ENCODE data around the gene SYNJ2.
"Not testable (repeated sequence)": the region's sequence is repeated elsewhere in the genome, so short reads cannot be mapped to it uniquely, and the experiment has no call there.

SYNJ2 gene

DNA sequence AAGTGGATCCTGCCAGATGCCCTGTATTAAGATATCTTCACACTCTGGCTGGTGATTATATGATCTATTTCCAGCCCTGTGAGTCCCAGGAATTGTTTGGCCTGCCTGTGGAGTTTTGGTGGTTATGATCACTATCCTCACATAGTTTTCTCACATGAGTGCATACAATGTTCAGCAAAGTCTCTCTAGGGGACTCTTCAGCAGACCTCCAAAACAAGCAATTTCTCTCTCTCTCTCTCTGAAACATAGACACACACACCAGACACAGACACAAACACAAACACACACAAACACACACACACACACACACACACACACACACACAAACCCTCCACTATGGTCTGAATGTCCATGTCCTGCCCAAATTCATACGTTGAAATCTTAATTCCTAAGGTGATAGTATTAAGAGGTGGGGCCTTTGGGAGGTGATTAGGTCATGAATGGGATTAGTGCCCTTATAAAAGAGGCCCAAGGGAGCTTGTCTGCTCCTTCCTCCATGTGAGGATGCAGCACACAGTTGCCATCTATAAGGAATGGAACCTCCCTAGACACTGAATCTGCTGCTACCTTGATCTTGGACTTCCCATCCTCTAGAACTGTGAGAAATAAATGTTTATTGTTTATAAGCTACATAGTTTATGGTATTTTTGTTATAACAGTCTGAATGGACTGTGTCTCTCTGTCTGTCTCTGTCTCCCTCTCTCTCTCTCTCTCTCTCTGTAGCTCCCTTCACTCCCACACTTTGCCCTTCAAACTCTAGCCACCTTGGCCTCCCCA lies 22.0 kb upstream of the SYNJ2 start:
- no peak for DNase-seq (ENCODE audit: low read depth)

DNA sequence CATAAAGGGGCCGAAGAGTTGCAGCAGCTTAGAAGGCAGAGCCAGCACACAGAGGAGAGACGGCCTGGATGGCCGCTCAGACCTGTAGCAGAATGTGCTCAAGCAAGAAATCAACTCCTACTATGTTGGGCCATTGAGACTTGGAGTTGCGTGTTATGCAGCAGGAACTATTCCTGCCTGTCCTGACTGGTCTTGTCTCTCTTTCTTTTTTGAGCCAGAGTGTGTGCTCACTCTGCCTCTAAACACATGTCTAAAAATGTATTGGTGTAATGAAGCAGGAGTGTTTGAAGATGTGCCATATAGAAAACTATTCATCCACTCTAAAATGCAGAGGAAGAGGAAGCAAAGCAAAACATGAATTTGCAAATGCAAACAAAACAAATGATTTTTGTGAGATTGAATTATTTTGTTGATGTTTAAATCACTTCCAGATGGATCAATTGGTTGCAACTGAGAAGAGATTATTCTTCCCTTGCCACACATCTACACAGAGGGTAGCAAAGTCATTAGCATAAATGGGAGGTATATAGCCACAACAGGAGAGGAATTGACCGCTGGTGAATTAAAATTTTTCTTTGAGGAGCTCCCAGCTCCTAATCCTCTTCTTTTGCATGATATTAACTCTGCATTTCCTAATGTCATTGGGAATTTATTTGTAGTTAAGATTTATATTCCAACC lies 20.4 kb upstream of the SYNJ2 start:
- no peak for DNase-seq (ENCODE audit: low read depth)

DNA sequence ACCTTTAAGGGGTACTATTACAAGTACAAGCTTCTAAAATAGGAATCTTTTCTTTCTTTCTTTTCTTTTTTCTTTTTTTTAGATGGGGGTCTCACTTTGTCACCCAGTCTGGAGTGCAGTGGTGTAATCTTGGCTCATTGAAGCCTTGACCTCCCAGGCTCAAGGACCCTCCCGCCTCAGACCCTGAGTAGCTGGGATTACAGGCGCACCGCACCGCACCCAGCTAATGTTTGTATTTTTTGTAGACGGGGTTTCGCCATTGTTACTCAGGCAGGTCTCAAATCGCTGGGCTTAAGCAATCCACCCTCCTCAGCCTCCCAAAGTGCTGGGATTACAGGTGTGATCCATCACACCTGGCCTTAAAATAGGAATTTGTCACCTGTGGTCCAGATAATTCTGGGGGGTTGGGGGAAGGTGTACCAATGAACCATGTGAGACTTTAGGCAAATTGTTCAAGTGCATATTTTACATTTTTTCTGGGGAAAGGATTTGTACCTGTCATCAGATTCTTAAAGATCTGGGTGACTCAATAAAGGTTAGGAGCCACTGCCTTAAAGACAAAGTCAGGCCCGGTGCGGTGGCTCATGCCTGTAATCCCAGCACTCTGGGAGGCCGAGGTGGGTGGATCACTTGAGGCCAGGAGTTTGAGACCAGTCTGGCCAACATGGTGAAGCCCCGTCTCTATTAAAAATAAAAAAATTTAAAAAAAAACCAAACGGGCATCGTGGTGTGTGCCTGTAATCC lies 19.7 kb upstream of the SYNJ2 start:
- no peak for DNase-seq (ENCODE audit: low read depth)

DNA sequence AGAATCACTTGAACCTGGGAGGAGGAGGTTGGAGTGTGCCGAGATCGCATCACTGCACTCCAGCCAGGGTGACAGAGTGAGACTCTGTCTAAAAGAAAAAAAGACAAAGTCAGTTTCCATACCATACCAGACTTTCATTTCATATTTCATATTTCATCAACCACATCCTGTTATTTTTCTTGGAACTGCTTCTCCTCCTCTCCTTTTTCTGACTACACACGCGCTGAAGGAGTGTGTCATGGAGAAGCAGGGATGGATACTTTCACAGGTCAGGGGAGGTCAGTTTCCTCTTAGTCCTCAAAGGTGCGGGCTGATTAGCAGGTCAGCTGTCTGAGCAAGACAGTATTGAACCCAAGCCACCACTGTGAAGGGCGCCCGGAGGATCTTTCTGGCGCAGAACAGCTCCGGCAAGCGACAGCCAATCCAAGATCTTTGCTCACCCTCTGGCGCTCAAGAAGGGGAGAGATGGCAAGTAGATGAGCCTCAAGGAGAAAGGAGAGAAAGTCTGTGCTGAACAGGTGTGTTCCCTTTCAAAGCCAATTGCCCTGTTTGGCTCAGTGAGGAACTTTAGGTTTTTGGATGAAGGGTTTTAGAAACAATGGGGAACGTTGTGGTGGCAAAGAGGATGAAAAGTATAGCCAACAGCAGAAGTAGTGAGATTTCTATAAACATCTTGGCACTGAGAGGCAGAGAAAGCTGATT lies 18.9 kb upstream of the SYNJ2 start:
- DNase-seq (ENCODE audit: low read depth), result no peak

DNA sequence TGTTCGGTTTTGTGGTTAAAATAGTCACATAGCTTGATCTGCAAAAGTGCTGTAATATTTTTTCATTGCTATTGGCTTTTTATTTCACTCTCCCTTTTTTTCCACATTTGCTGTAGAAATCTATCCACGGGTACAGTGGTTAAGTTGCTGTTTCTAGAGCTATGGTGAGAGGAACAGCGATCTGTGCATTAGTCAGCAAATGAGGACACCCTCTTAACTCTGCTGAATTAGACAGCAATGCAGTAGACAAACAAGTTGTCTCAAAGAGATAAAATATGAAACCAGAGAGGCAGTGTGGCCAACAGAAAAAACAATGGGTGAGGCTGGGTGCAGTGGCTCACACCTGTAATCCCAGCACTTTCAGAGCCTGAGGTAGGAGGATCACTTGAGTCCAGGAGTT lies 17.6 kb upstream of the SYNJ2 start:
- DNase-seq (ENCODE audit: low read depth), result no peak

DNA sequence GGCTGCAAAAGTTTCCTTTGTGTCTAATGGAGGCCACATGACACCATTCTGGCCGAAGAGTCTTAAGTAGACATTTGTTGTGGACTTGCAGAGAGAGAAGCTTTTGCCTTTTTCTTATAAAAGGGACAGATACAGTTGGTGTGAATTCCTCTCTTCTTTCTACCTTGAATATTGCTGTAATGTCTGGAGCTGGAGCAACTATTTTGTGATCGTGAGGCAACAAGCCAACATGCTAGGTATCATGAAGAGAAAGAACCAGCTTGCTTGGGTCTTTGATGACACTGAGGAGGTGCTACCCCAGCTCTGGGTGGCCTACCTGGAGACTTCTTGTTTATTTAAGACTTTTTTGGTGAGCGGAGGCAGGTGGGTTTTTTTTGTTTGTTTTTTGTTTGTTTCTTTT lies 16.3 kb upstream of the SYNJ2 start:
- DNase-seq (ENCODE audit: low read depth), result no peak

DNA sequence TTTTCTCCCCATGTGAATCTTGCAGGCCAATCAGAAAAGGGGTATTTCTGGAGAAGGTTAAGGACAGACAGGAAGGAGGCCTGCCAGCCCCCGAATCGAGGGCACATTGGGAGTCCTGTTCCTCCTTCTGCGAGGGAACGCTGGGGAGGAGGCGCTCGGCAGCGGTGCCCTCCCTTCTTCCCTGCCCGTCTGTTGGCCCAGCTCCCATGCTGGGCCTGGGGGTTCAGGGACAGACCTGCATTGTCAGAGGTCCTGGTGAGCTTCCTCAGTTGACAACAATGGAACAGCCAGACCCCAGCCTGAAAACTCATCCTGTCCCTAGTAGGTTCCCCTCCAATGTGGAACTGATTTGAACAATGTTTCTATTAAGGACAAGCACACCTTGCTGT lies 15.1 kb upstream of the SYNJ2 start:
- DNase-seq (ENCODE audit: low read depth), result no peak

DNA sequence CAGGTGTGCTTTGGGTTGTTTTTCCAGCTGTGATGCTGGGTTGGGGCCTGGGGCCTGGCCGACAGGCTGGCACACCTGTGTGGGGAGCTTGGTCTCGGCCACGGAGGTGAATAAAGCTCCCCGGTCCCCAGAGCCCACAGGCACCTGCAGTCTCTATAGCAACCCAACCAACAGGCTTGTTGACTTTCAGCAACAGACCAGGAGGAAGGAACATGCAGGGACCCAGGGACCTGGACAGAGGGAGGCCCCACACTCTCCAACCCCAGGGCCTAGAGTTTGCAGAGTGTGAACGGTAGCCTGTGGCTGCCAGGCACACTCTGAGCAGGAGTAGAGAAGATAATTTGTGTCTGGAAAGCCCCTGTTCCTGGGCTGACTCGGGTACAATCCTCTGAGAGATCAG lies 14.6 kb upstream of the SYNJ2 start:
- DNase-seq (ENCODE audit: low read depth), result no peak

DNA sequence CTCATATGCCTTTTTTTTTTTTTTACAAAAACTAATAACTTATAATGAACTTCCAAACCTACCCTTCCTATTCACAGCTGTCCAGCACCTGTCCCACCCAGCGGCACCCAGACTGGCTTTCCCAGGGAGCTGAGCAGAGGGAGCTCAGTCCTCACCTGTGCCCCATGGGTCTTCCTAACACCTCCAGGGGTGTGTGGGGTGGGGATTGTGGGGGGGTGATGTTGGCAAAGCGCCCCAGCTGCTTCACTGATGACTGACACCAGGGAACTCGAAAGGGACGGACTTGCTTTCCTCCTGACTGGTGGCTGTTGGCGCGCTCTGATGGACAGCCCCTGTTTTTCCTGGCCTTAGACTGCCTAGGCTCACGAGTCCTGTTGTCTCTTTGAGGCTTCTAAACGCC lies 14.2 kb upstream of the SYNJ2 start:
- DNase-seq (ENCODE audit: low read depth), result no peak

DNA sequence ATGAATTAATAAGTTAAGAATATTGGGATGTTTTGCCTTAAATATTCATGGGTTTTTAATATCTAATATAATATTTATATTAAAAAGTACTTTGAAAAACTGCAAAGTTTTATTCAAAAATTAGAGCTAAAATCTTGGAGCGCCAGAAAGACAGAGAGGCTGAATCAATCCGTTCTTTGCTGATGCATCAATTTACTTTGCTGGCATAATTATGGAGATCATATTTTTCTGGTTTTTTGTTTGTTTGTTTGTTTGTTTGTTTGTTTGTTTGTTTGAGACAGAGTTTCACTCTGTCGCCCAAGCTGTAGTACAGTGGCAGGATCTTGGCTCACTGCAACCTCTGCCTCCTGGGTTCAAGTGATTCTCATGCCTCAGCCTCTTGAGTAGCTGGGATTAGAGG lies 9.5 kb upstream of the SYNJ2 start:
- not testable (repeated sequence) for DNase-seq (ENCODE audit: low read depth)

DNA sequence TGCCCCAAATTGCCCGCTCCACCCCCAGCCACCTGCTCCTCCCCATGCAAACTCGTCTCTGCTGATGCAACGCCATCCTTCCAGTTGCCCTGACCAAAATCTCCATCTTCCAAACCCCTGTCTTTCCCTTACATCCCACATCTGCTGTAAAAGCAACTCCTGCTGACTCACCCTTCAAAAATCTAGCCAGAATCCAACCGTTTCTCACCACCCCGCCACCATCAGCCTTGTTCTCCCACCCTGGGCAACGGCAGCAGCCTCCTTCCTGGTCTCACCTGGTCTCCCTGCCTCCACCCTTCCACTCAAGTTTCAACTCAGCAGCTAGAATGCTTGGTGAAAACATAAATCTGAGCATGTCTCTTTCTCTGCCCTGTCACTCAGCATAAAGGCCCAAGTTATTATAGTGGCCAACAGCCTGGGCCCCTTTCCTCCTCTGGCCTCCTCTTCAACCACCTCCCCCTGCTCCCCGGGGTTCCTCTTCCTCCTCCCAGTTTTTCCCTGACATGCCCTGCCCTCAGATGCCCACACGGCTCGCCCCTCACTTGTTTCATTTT lies 7.2 kb upstream of the SYNJ2 start:
- DNase-seq (ENCODE audit: low read depth), result no peak

DNA sequence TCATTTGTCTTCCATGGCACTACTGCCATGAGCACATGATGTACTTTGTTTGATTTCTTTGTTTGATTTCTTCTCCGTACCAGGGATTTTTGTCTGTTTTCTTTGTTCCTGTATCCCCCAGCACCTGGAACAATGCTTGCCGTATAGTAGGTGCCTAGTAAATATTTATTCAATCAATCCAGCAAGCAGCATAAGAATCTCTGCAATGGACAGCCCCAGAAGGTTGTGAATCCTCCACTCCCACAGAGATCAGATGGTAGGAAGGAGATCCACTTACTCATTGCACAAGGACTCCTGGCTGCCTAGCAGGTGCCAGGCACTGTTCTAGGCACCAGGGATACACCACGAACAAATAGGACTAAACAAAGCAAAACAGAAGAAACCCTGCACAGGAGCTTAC lies 6.7 kb upstream of the SYNJ2 start:
- no peak for DNase-seq (ENCODE audit: low read depth)

DNA sequence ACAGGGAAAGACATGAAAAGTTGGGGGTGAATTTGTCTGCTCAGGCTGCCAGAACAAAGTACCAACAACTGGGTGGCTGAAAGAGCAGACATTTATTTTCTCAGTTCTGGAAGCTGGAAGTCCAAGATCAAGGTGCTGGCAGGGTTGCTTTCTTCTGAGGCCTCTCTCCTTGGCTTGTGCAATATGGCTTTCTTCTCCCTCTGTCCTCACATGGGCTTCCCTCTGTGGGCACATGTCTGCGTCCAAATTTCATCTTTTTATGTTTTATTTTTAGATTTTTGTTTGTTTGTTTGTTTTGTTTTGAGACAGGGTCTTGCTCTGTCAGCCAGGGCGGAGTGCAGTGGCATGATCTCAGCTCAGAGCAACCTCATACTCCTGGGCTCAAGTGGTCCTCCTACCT lies 6.2 kb upstream of the SYNJ2 start:
- no peak for DNase-seq (ENCODE audit: low read depth)

DNA sequence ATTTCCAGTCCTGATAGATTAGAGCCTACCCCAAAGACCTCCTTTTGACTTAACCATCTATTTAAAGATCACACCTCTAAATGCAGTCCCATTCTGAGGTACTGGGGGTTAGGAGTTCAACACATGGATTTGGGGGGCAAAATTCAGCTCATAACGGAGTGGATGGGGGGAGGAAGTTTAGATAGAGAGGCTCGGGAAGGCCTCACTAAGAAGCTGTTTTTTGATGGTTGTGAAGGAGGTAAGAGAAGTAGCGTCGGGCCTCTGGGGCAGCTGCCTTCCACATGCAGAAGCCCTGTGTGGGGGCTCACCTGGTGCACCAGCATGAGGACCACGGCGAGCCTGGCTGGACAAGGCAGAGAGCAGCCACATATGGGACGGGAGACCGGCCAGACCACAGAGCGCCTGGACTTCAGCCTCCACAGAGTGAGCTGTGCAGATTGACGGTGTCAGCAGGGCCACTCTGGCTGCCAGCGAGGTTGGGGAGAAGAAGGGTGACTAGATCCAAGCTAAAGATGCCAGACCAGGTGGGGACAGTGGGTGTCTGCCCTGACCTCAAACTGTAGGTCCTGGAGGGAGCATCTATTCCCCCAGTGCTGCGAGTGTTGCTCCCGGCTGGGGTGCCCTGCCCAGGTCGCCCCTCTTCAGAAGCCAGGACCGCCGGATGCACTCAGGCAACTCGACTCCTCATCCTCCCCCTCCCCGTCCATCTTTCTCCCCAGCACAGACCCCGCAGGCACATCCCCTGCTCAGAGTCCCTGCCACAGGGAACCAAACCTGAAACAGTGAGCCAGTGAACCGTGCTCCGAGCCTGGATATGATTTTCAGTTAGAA lies 5.1 kb upstream of the SYNJ2 start:
- no peak for DNase-seq (ENCODE audit: low read depth)

DNA sequence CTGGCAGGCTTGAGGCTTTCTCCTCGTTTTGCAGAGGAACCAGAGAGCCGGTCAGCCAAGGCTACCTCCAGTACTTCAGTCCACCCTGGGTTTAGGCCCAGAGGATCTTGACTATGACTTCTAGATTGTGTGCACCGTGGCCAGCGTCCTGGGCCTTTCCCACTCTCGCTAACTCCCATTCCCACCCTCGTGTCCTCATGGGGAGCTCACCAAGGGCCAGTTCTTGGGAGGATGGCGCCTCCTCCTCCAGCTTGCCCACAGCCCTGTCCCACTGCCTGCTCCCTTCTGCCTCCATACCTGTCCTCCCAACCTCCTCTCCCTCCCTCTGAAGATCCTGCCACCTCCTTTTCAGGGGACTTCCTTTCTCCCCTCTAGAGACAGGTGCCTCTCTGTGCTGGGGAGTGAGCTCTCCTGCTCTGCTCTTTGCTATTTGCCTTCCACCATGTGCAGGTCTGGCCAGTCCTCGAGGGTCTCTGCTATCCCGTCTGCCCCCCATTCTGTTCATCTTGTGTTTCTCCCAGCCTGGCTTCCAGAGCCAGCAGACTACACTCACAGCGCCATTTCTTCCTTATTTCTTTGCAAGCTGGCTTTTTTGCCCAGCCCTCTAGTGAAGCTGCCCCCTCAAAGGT lies 4.4 kb upstream of the SYNJ2 start:
- no peak for DNase-seq (ENCODE audit: low read depth)

DNA sequence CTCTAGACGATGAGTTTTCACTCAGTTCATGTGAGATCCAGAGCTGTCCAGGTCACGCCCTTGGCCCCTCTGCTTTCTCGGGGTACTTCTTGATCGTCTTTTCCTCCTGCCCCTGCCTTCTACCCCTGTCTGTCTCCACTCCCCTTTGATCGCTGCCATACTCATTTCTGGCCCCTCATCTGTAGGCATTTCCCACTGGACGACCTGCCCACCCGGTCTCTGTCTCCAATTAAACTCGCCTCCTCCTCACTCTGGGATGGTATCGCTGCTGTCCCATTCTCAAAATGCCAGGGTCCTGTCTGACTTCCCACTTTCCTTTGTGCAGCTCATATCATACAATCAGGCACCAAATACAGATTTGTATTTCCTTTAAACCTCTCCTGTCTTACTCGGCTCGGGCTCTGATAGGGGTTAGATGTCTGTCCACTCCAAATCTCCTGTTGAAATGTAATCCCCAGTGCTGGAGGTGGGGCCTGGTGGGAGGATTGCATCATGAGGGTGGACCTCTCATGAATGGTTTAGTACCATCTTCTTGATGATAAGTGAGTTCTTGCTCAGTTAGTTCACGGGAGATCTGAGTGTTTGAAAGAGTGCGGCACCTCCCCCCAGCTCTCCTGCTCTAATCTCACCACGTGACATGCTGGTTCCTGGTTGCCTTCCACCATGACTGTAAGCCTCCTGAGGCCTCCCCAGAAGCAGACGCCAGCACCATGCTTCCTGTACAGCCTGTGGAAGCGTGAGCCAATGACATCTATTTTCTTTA lies 3.5 kb upstream of the SYNJ2 start:
- DNase-seq (ENCODE audit: low read depth), result no peak

DNA sequence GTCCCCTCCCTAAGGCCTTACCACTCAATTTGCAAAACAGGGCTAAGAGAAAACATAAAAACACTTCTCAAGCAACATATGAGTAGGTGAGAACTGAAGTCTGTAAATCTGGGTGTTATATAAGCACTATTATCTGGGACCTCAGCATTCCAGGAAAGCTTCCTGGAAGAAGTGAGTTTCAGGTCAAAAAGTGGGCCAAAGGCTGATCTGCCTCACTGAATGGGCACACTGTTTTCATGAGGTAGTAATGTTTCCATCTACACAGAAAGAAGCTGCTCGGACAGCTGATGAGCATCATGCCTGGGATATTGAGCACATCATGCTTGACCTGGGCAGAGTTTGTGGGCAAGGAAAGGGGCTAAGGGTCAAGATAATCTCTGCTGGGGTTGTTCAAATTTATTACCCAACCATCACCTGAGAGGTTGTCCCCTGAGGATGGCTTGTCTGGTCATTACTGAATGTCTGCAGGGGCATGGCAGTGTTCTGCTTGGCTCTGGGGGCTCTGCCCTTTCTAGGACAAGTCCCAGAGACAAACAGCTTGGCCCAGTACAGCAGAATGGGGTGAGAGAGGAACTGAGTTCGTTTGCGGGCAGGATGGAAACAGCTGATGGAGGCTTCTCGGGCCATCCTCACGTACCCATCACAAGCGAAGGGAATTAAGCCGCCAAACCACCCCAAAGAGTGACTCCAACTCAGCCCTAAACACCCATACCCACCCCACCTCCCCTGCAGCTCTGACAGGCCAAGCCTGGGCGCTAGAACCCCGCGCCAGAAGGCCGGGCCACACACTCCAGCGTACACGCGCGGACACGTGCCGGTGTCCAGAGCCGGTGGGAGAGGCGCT lies 1.2 kb upstream of the SYNJ2 start:
- no peak for DNase-seq (ENCODE audit: low read depth)

DNA sequence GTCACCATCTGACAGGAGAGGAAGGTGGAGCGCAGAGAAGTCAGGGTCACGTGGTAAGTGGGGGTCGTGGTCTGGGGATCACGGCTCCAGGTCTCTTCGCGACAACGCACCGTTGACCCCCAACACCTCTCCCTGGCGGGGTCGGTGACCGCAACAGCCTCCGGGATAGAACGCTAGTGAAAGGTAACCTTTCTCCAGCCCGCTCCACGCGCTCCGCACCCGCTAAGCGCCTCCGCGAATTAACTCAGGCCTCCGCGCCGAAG lies 600 bp upstream of the SYNJ2 start:
- DNase-seq (ENCODE audit: low read depth), result no peak

DNA sequence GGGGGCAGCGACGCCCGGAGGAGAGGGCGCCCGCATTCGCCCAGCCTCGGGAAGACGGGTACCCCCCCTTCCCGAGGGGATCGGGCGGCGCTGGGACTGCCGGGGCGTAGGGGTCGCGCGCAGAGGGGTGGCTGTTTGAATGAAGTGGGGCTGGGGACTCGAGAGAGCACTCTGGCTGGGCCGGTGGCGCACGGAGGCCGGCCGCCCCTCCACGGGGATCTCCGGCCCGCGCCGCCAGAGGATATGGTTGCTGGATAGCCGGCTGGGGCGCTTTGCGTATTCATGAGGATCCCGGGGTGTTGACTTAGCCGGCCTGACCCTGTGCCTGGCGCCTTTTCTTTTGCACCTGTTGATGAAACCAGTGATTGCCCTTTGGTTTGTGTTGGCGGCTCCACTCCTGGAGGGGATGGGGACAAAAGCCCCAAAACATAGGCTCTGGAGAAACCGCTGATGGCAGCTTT lies 469 bp downstream of the SYNJ2 start:
- DNase-seq (ENCODE audit: low read depth), result no peak
